ENCODE measurements around the gene EGFR. TPM values are rescaled to one million over a fixed set of nuclear protein-coding genes. Genes with fewer than 3 reads are reported as not detected.

EGFR gene
- total and polyA plus RNA-seq, 2 donors (not counting 3 experiments of a cell fraction or from before 2014, with no cell fraction given) = 1.5 to 4.1 TPM

DNA sequence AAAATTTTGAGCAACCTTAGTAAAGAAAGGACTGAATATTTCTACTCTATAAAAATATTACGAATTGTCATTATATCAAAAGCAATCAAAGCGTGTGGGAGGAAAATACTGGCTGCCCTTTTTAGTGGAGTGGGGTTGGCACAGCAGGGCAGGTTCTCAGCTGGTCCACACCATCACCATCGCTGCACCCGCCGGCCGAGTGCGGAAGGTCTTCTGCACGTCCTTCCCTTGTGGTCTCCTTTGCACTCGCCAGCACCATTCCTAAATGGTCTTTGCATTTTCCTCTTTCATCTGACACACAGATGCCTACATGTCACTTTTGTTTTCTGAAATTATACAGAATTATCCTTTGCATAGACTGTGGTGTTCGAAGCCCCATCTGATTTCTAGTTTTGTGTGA, 229.7 kb downstream of the EGFR start:
- intact Hi-C loops (cut with micrococcal nuclease) = no loop called here
- H3K9ac ChIP-seq (replicated peaks; ENCODE audit: extremely low read depth, insufficient read depth, low read length) = no peak overlapping the region
- no peak overlapping the region for H3K27ac ChIP-seq (ENCODE audit: insufficient read depth, low read depth, low read length)
- FAIRE-seq (no peak), DNase-seq (ENCODE audit: low read depth, low spot score) (no peak)
- no peaks in the 10 kb centered on the region for H3K79me2 ChIP-seq (ENCODE audit: control insufficient read depth, insufficient read depth, low read length)
- ChIA-PET POLR2A (no interaction called here), CTCF (interaction anchor here (0.8 to 2.6 kb wide), 8 partner anchors 10 to 474 kb away, joined by 3 to 22 read pairs (median 4); partner anchors contain the start of gene EGFR)
- H3K36me3 ChIP-seq (ENCODE audit: control insufficient read depth in 2 of 2, extremely low read depth in 1 of 2, insufficient read depth in 2 of 2, low read length in 2 of 2) = no peaks in the 10 kb centered on the region
- H3K4me1 ChIP-seq (ENCODE audit: control insufficient read depth, extremely low read depth, insufficient read depth, low read length) = no peaks in the 10 kb centered on the region
- no peaks in the 10 kb centered on the region for H3K9me1 ChIP-seq (replicated peaks; ENCODE audit: control insufficient read depth, extremely low read depth, insufficient read depth, low read length)
- no peaks in the 10 kb centered on the region for H3K9me3 ChIP-seq (replicated peaks; ENCODE audit: control insufficient read depth, insufficient read depth, low read length)
- H3K4me2 ChIP-seq (ENCODE audit: insufficient read depth, low read length) = no peak overlapping the region
- no peak overlapping the region for H2AFZ ChIP-seq (ENCODE audit: low read depth, low read length)
- H3K4me3 ChIP-seq (replicated peaks in 1 of 3; ENCODE audit: insufficient read depth in 1 of 3, low read depth in 1 of 3, low read length in 3 of 3) = no peak overlapping the region
- BruUV-seq (replicated peaks) = no TSS peak
- no peaks in the 10 kb centered on the region for H4K20me1 ChIP-seq (replicated peaks; ENCODE audit: control insufficient read depth, extremely low read depth, insufficient read depth, low read length)
- peaks cover 21 to 25% of the 10 kb centered on the region in 2 experiments for H3K27me3 ChIP-seq (ENCODE audit: control insufficient read depth in 2 of 2, insufficient read depth in 2 of 2, low read length in 2 of 2)
- TF ChIP-seq, protein P1, sequence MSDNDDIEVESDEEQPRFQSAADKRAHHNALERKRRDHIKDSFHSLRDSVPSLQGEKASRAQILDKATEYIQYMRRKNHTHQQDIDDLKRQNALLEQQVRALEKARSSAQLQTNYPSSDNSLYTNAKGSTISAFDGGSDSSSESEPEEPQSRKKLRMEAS (IDR thresholded peaks at IDR 0.05; ENCODE audit: insufficient read depth, insufficient read length) = no peak
- dilution Hi-C loops (cut with MboI; ENCODE audit: extremely low pct_ligation_motif_present, low sequenced_read_pairs) = no loop called here

DNA sequence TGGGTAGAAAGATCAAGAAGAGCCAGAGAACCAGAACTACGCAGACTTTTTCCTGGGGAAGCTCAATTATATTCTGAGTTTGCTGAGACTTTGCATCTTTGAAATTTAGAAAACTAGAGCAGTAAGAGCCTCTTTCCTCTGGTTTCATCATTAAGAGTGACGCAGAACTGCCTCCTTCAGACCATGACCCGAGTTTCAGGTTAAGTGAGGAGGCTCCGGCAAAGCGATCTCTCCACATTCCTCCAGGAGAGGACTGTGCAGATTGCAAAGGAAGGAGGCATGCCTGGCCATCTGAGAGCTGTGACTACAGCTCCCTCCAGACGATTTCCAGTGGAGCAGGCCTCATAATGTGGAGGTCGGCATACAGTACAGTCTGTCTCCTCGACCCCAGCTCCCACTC, 230.5 kb downstream of the EGFR start:
- Histone ChIP-seq H3K4me2 (ENCODE audit: insufficient read depth, low read length) (no peak overlapping the region), H4K20me1 (replicated peaks; ENCODE audit: control insufficient read depth, extremely low read depth, insufficient read depth, low read length) (no peaks in the 10 kb centered on the region), H3K9me3 (replicated peaks; ENCODE audit: control insufficient read depth, insufficient read depth, low read length) (no peaks in the 10 kb centered on the region), H3K79me2 (ENCODE audit: control insufficient read depth, insufficient read depth, low read length) (no peaks in the 10 kb centered on the region), H3K9me1 (replicated peaks; ENCODE audit: control insufficient read depth, extremely low read depth, insufficient read depth, low read length) (no peaks in the 10 kb centered on the region), H3K27me3 (ENCODE audit: control insufficient read depth in 2 of 2, insufficient read depth in 2 of 2, low read length in 2 of 2) (peaks cover 25 to 33% of the 10 kb centered on the region in 2 experiments), H3K4me3 (replicated peaks in 1 of 3; ENCODE audit: insufficient read depth in 1 of 3, low read depth in 1 of 3, low read length in 3 of 3) (no peak overlapping the region), H3K36me3 (ENCODE audit: control insufficient read depth in 2 of 2, extremely low read depth in 1 of 2, insufficient read depth in 2 of 2, low read length in 2 of 2) (no peaks in the 10 kb centered on the region), H3K27ac (ENCODE audit: insufficient read depth, low read depth, low read length) (no peak overlapping the region), H2AFZ (ENCODE audit: low read depth, low read length) (no peak overlapping the region), H3K9ac (replicated peaks; ENCODE audit: extremely low read depth, insufficient read depth, low read length) (no peak overlapping the region), H3K4me1 (ENCODE audit: control insufficient read depth, extremely low read depth, insufficient read depth, low read length) (peaks cover under 1% of the 10 kb centered on the region)
- dilution Hi-C loops (cut with MboI; ENCODE audit: extremely low pct_ligation_motif_present, low sequenced_read_pairs) (no loop called here), intact Hi-C loops (cut with micrococcal nuclease) (no loop called here)
- TF ChIP-seq GATA2 (IDR thresholded peaks at IDR 0.05; ENCODE audit: insufficient read depth, insufficient read length, low read depth, low read length) (no peak), JUN (IDR thresholded peaks at IDR 0.05; ENCODE audit: borderline replicate concordance, insufficient read depth, insufficient read length, low read depth) (no peak), CTCF (IDR thresholded peaks at IDR 0.05; ENCODE audit: extremely low read depth in 1 of 2, insufficient read depth in 1 of 2, low read depth in 1 of 2, low read length in 2 of 2) (no peak), EZH2 (IDR thresholded peaks at IDR 0.05; ENCODE audit: borderline replicate concordance, low read depth, low read length, severe bottlenecking) (no peak), POLR2A (IDR thresholded peaks at IDR 0.05; ENCODE audit: low read depth, low read length) (no peak), FOS (IDR thresholded peaks at IDR 0.05; ENCODE audit: borderline replicate concordance, insufficient read depth, low read length) (no peak), MYC (IDR thresholded peaks at IDR 0.05; ENCODE audit: low read depth, low read length) (no peak), POLR2AphosphoS5 (IDR thresholded peaks at IDR 0.05; ENCODE audit: insufficient read depth, low read depth, low read length) (no peak)
- TF ChIP-seq, protein P1 (IDR thresholded peaks at IDR 0.05; ENCODE audit: insufficient read depth, insufficient read length) = no peak
- ChIA-PET POLR2A (no interaction called here), CTCF (interaction anchor here (0.8 to 2.6 kb wide), 11 partner anchors 11 to 475 kb away, joined by 3 to 22 read pairs (median 5); partner anchors contain the start of gene EGFR)
- no TSS peak for BruUV-seq (replicated peaks)
- DNase-seq (ENCODE audit: low read depth, low spot score) (no peak), FAIRE-seq (no peak)

Data from endothelial cell of umbilical vein (primary cell).